Karpas-422 (cell line): Measurements from ENCODE around the gene TNNI2. TPM values are rescaled to one million over a fixed set of nuclear protein-coding genes. Genes with fewer than 3 reads are reported as not detected.
"Not testable (repeated sequence)": the region's sequence is repeated elsewhere in the genome, so short reads cannot be mapped to it uniquely, and the experiment has no call there.

ENCODE experiments used
- DNase-seq: peaks from one replicate; pipeline ENCODE4 v3.0.0-alpha.2; 2015
- H2AFZ ChIP-seq: fragments of 200-600 bp; sonication (generic); 2 replicates; pipeline ENCODE4 v1.6.1; 2014; ENCODE audit warnings: antibody characterized with exemption, low read length, mixed read lengths
- H3K27ac ChIP-seq: fragments of 200-600 bp; sonication (generic); 2 replicates; pipeline ENCODE4 v1.5.1; 2014; ENCODE audit warnings: mild to moderate bottlenecking, low read length, moderate library complexity
- H3K27me3 ChIP-seq: fragments of 200-600 bp; sonication (generic); 2 replicates; pipeline ENCODE4 v1.6.1; 2014; ENCODE audit warnings: low read length, mixed read lengths
- H3K36me3 ChIP-seq: fragments of 200-600 bp; sonication (generic); 2 replicates; pipeline ENCODE4 v1.6.1; 2014; ENCODE audit warnings: low read length, mixed read lengths; ENCODE audit not compliant: insufficient read depth
- H3K4me1 ChIP-seq: fragments of 200-600 bp; sonication (generic); 2 replicates; pipeline ENCODE4 v1.6.1; 2014; ENCODE audit warnings: mild to moderate bottlenecking, low read length, mixed read lengths
- H3K4me2 ChIP-seq: fragments of 200-600 bp; sonication (generic); 2 replicates; pipeline ENCODE4 v1.6.1; 2014; ENCODE audit warnings: low read length, low read depth, mild to moderate bottlenecking; ENCODE audit not compliant: poor library complexity, severe bottlenecking
- H3K4me3 ChIP-seq: fragments of 200-600 bp; sonication (generic); 2 replicates; pipeline ENCODE4 v1.5.1; 2014; ENCODE audit warnings: mild to moderate bottlenecking, antibody characterized with exemption, low read length, mixed read lengths
- H3K79me2 ChIP-seq: fragments of 200-600 bp; sonication (generic); 2 replicates; pipeline ENCODE4 v1.6.1; 2014; ENCODE audit warnings: mild to moderate bottlenecking, low read length, mixed read lengths
- H3K9ac ChIP-seq: fragments of 200-600 bp; sonication (generic); 2 replicates; pipeline ENCODE4 v1.6.0; 2014; ENCODE audit warnings: low read length
- H3K9me2 ChIP-seq: fragments of 200-600 bp; sonication (generic), shearing (Covaris generic); replicated peaks from 2 replicates; pipeline ENCODE4 v1.6.0; 2014; ENCODE audit warnings: mild to moderate bottlenecking, low read length, moderate library complexity; ENCODE audit not compliant: insufficient read depth
- H3K9me3 ChIP-seq: fragments of 300-700, 200-600 bp; sonication (generic); 2 replicates; pipeline ENCODE4 v1.6.1; 2014; ENCODE audit warnings: low read length, mixed read lengths
- H4K20me1 ChIP-seq: fragments of 200-600 bp; sonication (generic); 2 replicates; pipeline ENCODE4 v1.6.1; 2014; ENCODE audit warnings: mild to moderate bottlenecking, antibody characterized with exemption, low read length, low read depth; ENCODE audit not compliant: insufficient read depth
- total RNA-seq: library from RNA; depleted of rRNA; stranded (reverse); fragments of >200 nt; shearing (Covaris generic); gene quantifications from 2 replicates; pipeline ENCODE4 v1.2.3, GENCODE V29; 2014; ENCODE audit warnings: low replicate concordance; rRNA removed

Gene TNNI2
- total RNA-seq: 0.36 TPM in 1 of 2 replicates, not detected in the other

- no peaks in the 10 kb centered on the region for H3K9me3 ChIP-seq
- no peaks in the 10 kb centered on the region for H3K36me3 ChIP-seq
- H3K4me2 ChIP-seq: peak within 1 kb of the TSS; percentile 47
- no peak within 1 kb of the TSS for H3K27ac ChIP-seq
- H3K9me2 ChIP-seq: no peaks in the 10 kb centered on the region
- peaks cover 26% of the 10 kb centered on the region for H3K4me1 ChIP-seq
- H3K9ac ChIP-seq: peak within 1 kb of the TSS; percentile 54
- no peak within 1 kb of the TSS for H2AFZ ChIP-seq
- no peaks in the 10 kb centered on the region; the same call in 1 of the 2 replicates for H4K20me1 ChIP-seq
- DNase-seq: no peak
- no peaks in the 10 kb centered on the region for H3K27me3 ChIP-seq
- no peak within 1 kb of the TSS; the same call in 1 of the 2 replicates for H3K4me3 ChIP-seq
- no peaks in the 10 kb centered on the region for H3K79me2 ChIP-seq
These were observed at the start of gene TNNI2 for GRCh38 chr11:1838426-1839144. TSS of gene TNNI2 (plus strand) at chr11:1838981. CDS start at chr11:1839697, 716 bp downstream.

- Histone ChIP-seq H3K9me2 (no peaks in the 10 kb centered on the region), H3K79me2 (no peaks in the 10 kb centered on the region)
These were observed 46.9 kb upstream of the TNNI2 start for GRCh38 chr11:1791912-1792311.

GRCh38 chr11:1792461-1792860 lies 46.3 kb upstream of the TNNI2 start:
- Histone ChIP-seq H3K4me2 (no peak overlapping the region), H3K9me2 (no peaks in the 10 kb centered on the region), H3K79me2 (no peaks in the 10 kb centered on the region), H2AFZ (no peak overlapping the region), H3K4me1 (no peaks in the 10 kb centered on the region), H3K36me3 (no peaks in the 10 kb centered on the region), H3K9me3 (no peaks in the 10 kb centered on the region), H3K9ac (no peak overlapping the region), H3K4me3 (no peak overlapping the region), H4K20me1 (no peaks in the 10 kb centered on the region), H3K27me3 (no peaks in the 10 kb centered on the region), H3K27ac (no peak overlapping the region)
- DNase-seq: no peak

More at GRCh38 chr11:1791912-1792311, 46.9 kb upstream of the TNNI2 start:
- Histone ChIP-seq H2AFZ (no peak overlapping the region), H3K36me3 (no peaks in the 10 kb centered on the region), H3K27ac (no peak overlapping the region), H3K9ac (no peak overlapping the region), H3K4me2 (no peak overlapping the region), H4K20me1 (no peaks in the 10 kb centered on the region), H3K4me1 (no peaks in the 10 kb centered on the region), H3K27me3 (no peaks in the 10 kb centered on the region), H3K4me3 (no peak overlapping the region), H3K9me3 (no peaks in the 10 kb centered on the region)
- no peak for DNase-seq

GRCh38 chr11:1793081-1793480 lies 45.7 kb upstream of the TNNI2 start:
- no peaks in the 10 kb centered on the region for H3K36me3 ChIP-seq
- H3K9ac ChIP-seq: no peak overlapping the region
- H3K4me1 ChIP-seq: no peaks in the 10 kb centered on the region
- H3K4me3 ChIP-seq: no peak overlapping the region
- no peaks in the 10 kb centered on the region for H3K9me2 ChIP-seq
- no peak overlapping the region for H3K4me2 ChIP-seq
- H3K27ac ChIP-seq: no peak overlapping the region
- no peaks in the 10 kb centered on the region for H4K20me1 ChIP-seq
- no peaks in the 10 kb centered on the region for H3K79me2 ChIP-seq
- no peaks in the 10 kb centered on the region for H3K9me3 ChIP-seq
- no peak overlapping the region for H2AFZ ChIP-seq
- no peaks in the 10 kb centered on the region for H3K27me3 ChIP-seq
- DNase-seq: no peak

- Histone ChIP-seq H3K9me3 (no peaks in the 10 kb centered on the region), H3K36me3 (no peaks in the 10 kb centered on the region)
- DNase-seq: no peak
These were observed 42.3 kb upstream of the TNNI2 start for GRCh38 chr11:1796413-1797011.

GRCh38 chr11:1797391-1798125 lies 41.2 kb upstream of the TNNI2 start:
- no peaks in the 10 kb centered on the region for H3K27me3 ChIP-seq
- no peak overlapping the region for H2AFZ ChIP-seq
- no peak overlapping the region for H3K9ac ChIP-seq
- no peaks in the 10 kb centered on the region for H3K9me3 ChIP-seq
- no peaks in the 10 kb centered on the region for H3K4me1 ChIP-seq
- DNase-seq: no peak
- H3K4me2 ChIP-seq: no peak overlapping the region
- H4K20me1 ChIP-seq: no peaks in the 10 kb centered on the region
- H3K79me2 ChIP-seq: no peaks in the 10 kb centered on the region
- H3K27ac ChIP-seq: no peak overlapping the region
- H3K9me2 ChIP-seq: no peaks in the 10 kb centered on the region
- no peaks in the 10 kb centered on the region for H3K36me3 ChIP-seq
- H3K4me3 ChIP-seq: no peak overlapping the region

More at GRCh38 chr11:1796413-1797011, 42.3 kb upstream of the TNNI2 start:
- H3K27me3 ChIP-seq: no peaks in the 10 kb centered on the region
- no peaks in the 10 kb centered on the region for H3K79me2 ChIP-seq
- H3K4me2 ChIP-seq: no peak overlapping the region
- no peaks in the 10 kb centered on the region for H4K20me1 ChIP-seq
- H3K27ac ChIP-seq: no peak overlapping the region
- no peak overlapping the region for H3K9ac ChIP-seq
- H3K4me1 ChIP-seq: no peaks in the 10 kb centered on the region
- H3K9me2 ChIP-seq: no peaks in the 10 kb centered on the region
- no peak overlapping the region for H3K4me3 ChIP-seq
- H2AFZ ChIP-seq: no peak overlapping the region

- no peak overlapping the region for H3K9ac ChIP-seq
- H3K27ac ChIP-seq: no peak overlapping the region
- no peak for DNase-seq
- H3K36me3 ChIP-seq: no peaks in the 10 kb centered on the region
- no peaks in the 10 kb centered on the region for H3K9me3 ChIP-seq
- H3K9me2 ChIP-seq: no peaks in the 10 kb centered on the region
- H2AFZ ChIP-seq: no peak overlapping the region
- no peaks in the 10 kb centered on the region for H3K27me3 ChIP-seq
- H3K4me3 ChIP-seq: no peak overlapping the region
- H3K4me2 ChIP-seq: no peak overlapping the region
- H3K4me1 ChIP-seq: no peaks in the 10 kb centered on the region
- H3K79me2 ChIP-seq: no peaks in the 10 kb centered on the region
- no peaks in the 10 kb centered on the region for H4K20me1 ChIP-seq
These were observed 35.5 kb upstream of the TNNI2 start for GRCh38 chr11:1803246-1803645.

GRCh38 chr11:1803835-1804519 lies 34.8 kb upstream of the TNNI2 start:
- not testable (repeated sequence) for H3K9ac ChIP-seq, H3K79me2 ChIP-seq, H2AFZ ChIP-seq, H3K27ac ChIP-seq, H4K20me1 ChIP-seq, H3K4me1 ChIP-seq, H3K4me3 ChIP-seq, H3K9me3 ChIP-seq, H3K36me3 ChIP-seq, H3K9me2 ChIP-seq, DNase-seq, H3K4me2 ChIP-seq, H3K27me3 ChIP-seq
